ENCODE data around the gene MAML2.

The MAML2 gene

DNA sequence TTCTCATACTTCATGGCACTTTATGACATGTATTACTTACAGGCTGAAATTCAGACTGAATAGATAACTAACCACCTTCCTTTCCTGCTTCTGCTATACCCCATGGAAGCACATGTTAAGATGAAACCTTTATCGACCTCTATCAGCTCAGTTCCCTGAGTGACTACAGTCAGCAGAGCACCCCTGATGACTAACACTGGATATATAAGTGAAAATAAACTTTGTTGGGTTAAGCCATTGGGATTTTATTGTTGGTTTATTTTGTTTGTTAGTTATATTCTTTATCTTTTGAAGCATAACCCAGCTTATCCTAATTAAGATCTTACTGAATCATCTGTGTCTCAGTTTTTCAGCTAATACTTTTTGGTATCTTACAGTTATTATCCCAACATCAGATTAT is 23.0 kb upstream of the MAML2 start:
- H3K9me3 ChIP-seq (ENCODE audit: control insufficient read depth, low read length) = peaks cover 6% of the 10 kb centered on the region
- H3K4me3 ChIP-seq (ENCODE audit: extremely low read depth, insufficient read depth, low read length, poor library complexity, severe bottlenecking) = no peak overlapping the region
- H3K36me3 ChIP-seq (ENCODE audit: control insufficient read depth, insufficient read depth, low read length) = peaks cover 59% of the 10 kb centered on the region
- no peak overlapping the region for H3K27ac ChIP-seq (ENCODE audit: low read depth, low read length, severe bottlenecking)
- no CpG with 5 or more reads among the region's 1 CpG for WGBS, 2 experiments (ENCODE audit: insufficient coverage in 2 of 2)
- H3K4me1 ChIP-seq (ENCODE audit: control insufficient read depth, insufficient read depth, low read length, poor library complexity, severe bottlenecking) = no peaks in the 10 kb centered on the region

GRCh38 chr11:96365493-96365892 is 22.5 kb upstream of the MAML2 start:
- Histone ChIP-seq H3K4me1 (ENCODE audit: control insufficient read depth, insufficient read depth, low read length, poor library complexity, severe bottlenecking) (no peaks in the 10 kb centered on the region), H3K4me3 (ENCODE audit: extremely low read depth, insufficient read depth, low read length, poor library complexity, severe bottlenecking) (no peak overlapping the region), H3K27ac (ENCODE audit: low read depth, low read length, severe bottlenecking) (no peak overlapping the region), H3K36me3 (ENCODE audit: control insufficient read depth, insufficient read depth, low read length) (peaks cover 61% of the 10 kb centered on the region), H3K9me3 (ENCODE audit: control insufficient read depth, low read length) (peaks cover 6% of the 10 kb centered on the region)
- no CpG with 5 or more reads among the region's 1 CpG for WGBS, 2 experiments (ENCODE audit: insufficient coverage in 2 of 2)

- H3K27ac ChIP-seq (ENCODE audit: low read depth, low read length, severe bottlenecking) = no peak overlapping the region
- WGBS, 2 experiments (ENCODE audit: insufficient coverage in 2 of 2) = 95 to 100% methylated on average over 1 to 2 of the region's 2 CpGs
- no peaks in the 10 kb centered on the region for H3K4me1 ChIP-seq (ENCODE audit: control insufficient read depth, insufficient read depth, low read length, poor library complexity, severe bottlenecking)
- H3K36me3 ChIP-seq (ENCODE audit: control insufficient read depth, insufficient read depth, low read length) = peaks cover 50% of the 10 kb centered on the region
- H3K9me3 ChIP-seq (ENCODE audit: control insufficient read depth, low read length) = no peaks in the 10 kb centered on the region
- no peak overlapping the region for H3K4me3 ChIP-seq (ENCODE audit: extremely low read depth, insufficient read depth, low read length, poor library complexity, severe bottlenecking)
Observed at GRCh38 chr11:96361778-96362177, 18.8 kb upstream of the MAML2 start.

DNA sequence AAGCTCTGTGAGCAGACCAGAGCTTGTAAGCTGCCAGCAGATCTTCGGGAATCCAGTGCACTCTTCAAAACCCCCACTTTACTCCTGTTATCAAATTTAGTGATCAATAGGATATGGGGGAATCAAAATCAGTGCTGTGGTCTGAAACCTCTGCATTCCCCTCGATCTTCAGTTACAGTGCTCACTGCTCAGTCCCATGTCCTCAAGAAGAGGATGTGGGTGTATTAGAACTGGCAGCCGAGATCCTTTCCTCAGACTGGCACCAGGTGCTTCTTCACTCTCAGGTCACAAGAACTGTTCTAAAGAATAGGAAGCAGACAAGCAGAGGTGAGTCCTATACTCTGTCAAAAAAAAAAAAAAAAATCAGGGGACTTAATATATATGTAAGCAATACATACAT is 15.3 kb upstream of the MAML2 start:
- no peak overlapping the region for H3K4me3 ChIP-seq (ENCODE audit: extremely low read depth, insufficient read depth, low read length, poor library complexity, severe bottlenecking)
- WGBS, 2 experiments (ENCODE audit: insufficient coverage in 2 of 2) = 90% methylated on average over 2 of the region's 3 CpGs; no CpG with 5 or more reads in 1 of the 2 experiments

DNA sequence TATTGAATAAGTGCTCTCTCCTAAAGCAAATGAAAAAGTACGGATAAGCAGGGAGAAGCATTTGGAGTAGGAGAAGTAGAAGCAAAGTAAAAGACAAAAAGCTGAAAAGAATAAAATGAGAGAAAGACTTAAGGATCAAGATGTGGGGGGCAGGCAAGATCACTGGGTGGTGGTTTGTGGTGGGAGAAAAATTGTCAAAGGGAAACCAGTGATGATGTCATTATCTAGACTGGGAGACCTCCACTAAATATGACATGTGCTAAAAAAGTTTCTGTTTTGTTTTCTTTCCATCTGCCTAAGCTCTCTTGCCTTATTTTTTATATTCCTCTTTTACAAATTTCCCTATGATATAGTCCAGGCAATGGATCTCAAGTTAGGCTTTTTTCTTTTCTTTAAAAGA is 14.8 kb upstream of the MAML2 start:
- peaks cover 56% of the 10 kb centered on the region for H3K36me3 ChIP-seq (ENCODE audit: control insufficient read depth, insufficient read depth, low read length)
- no peak overlapping the region for H3K4me3 ChIP-seq (ENCODE audit: extremely low read depth, insufficient read depth, low read length, poor library complexity, severe bottlenecking)
- no peaks in the 10 kb centered on the region for H3K4me1 ChIP-seq (ENCODE audit: control insufficient read depth, insufficient read depth, low read length, poor library complexity, severe bottlenecking)
- no peak overlapping the region for H3K27ac ChIP-seq (ENCODE audit: low read depth, low read length, severe bottlenecking)
- H3K9me3 ChIP-seq (ENCODE audit: control insufficient read depth, low read length) = no peaks in the 10 kb centered on the region
- WGBS, 2 experiments (ENCODE audit: insufficient coverage in 2 of 2) = 100% methylated on average over 1 of the region's 1 CpG

More for the DNA sequence above, 15.3 kb upstream of the MAML2 start:
- H3K27ac ChIP-seq (ENCODE audit: low read depth, low read length, severe bottlenecking) = no peak overlapping the region
- H3K9me3 ChIP-seq (ENCODE audit: control insufficient read depth, low read length) = no peaks in the 10 kb centered on the region
- H3K36me3 ChIP-seq (ENCODE audit: control insufficient read depth, insufficient read depth, low read length) = peaks cover 57% of the 10 kb centered on the region
- H3K4me1 ChIP-seq (ENCODE audit: control insufficient read depth, insufficient read depth, low read length, poor library complexity, severe bottlenecking) = no peaks in the 10 kb centered on the region

- peaks cover 58% of the 10 kb centered on the region for H3K36me3 ChIP-seq (ENCODE audit: control insufficient read depth, insufficient read depth, low read length)
- no peaks in the 10 kb centered on the region for H3K9me3 ChIP-seq (ENCODE audit: control insufficient read depth, low read length)
- H3K27ac ChIP-seq (ENCODE audit: low read depth, low read length, severe bottlenecking) = no peak overlapping the region
- H3K4me1 ChIP-seq (ENCODE audit: control insufficient read depth, insufficient read depth, low read length, poor library complexity, severe bottlenecking) = no peaks in the 10 kb centered on the region
- H3K4me3 ChIP-seq (ENCODE audit: extremely low read depth, insufficient read depth, low read length, poor library complexity, severe bottlenecking) = no peak overlapping the region
- 88 to 100% methylated on average over 3 to 4 of the region's 4 CpGs for WGBS, 2 experiments (ENCODE audit: insufficient coverage in 2 of 2)
Observed at GRCh38 chr11:96356848-96357247, 13.9 kb upstream of the MAML2 start.

- Histone ChIP-seq H3K27ac (ENCODE audit: low read depth, low read length, severe bottlenecking) (peak overlapping the region; percentile 67), H3K4me1 (ENCODE audit: control insufficient read depth, insufficient read depth, low read length, poor library complexity, severe bottlenecking) (peaks cover 40% of the 10 kb centered on the region), H3K4me3 (ENCODE audit: extremely low read depth, insufficient read depth, low read length, poor library complexity, severe bottlenecking) (peak overlapping the region; percentile 79), H3K36me3 (ENCODE audit: control insufficient read depth, insufficient read depth, low read length) (peaks cover 25% of the 10 kb centered on the region), H3K9me3 (ENCODE audit: control insufficient read depth, low read length) (no peaks in the 10 kb centered on the region)
- 6% methylated on average over 9 of the region's 13 CpGs for WGBS, 2 experiments (ENCODE audit: insufficient coverage in 2 of 2)
Observed at GRCh38 chr11:96342014-96342960, 708 bp downstream of the MAML2 start.

GRCh38 chr11:96341211-96342013 is 1.6 kb downstream of the MAML2 start:
- Histone ChIP-seq H3K4me3 (ENCODE audit: extremely low read depth, insufficient read depth, low read length, poor library complexity, severe bottlenecking) (peak overlapping the region; percentile 79), H3K4me1 (ENCODE audit: control insufficient read depth, insufficient read depth, low read length, poor library complexity, severe bottlenecking) (peaks cover 44% of the 10 kb centered on the region), H3K27ac (ENCODE audit: low read depth, low read length, severe bottlenecking) (no peak overlapping the region), H3K36me3 (ENCODE audit: control insufficient read depth, insufficient read depth, low read length) (peaks cover 25% of the 10 kb centered on the region), H3K9me3 (ENCODE audit: control insufficient read depth, low read length) (no peaks in the 10 kb centered on the region)
- 72 to 88% methylated on average over 10 to 18 of the region's 26 CpGs for WGBS, 2 experiments (ENCODE audit: insufficient coverage in 2 of 2)

- no peaks in the 10 kb centered on the region for H3K9me3 ChIP-seq (ENCODE audit: control insufficient read depth, low read length)
- no peak overlapping the region for H3K27ac ChIP-seq (ENCODE audit: low read depth, low read length, severe bottlenecking)
- peaks cover 29% of the 10 kb centered on the region for H3K36me3 ChIP-seq (ENCODE audit: control insufficient read depth, insufficient read depth, low read length)
- peaks cover 44% of the 10 kb centered on the region for H3K4me1 ChIP-seq (ENCODE audit: control insufficient read depth, insufficient read depth, low read length, poor library complexity, severe bottlenecking)
- peak overlapping the region; percentile 79 for H3K4me3 ChIP-seq (ENCODE audit: extremely low read depth, insufficient read depth, low read length, poor library complexity, severe bottlenecking)
- 95 to 97% methylated on average over 4 of the region's 4 CpGs for WGBS, 2 experiments (ENCODE audit: insufficient coverage in 2 of 2)
Observed at GRCh38 chr11:96340555-96340885, 2.5 kb downstream of the MAML2 start.

DNA sequence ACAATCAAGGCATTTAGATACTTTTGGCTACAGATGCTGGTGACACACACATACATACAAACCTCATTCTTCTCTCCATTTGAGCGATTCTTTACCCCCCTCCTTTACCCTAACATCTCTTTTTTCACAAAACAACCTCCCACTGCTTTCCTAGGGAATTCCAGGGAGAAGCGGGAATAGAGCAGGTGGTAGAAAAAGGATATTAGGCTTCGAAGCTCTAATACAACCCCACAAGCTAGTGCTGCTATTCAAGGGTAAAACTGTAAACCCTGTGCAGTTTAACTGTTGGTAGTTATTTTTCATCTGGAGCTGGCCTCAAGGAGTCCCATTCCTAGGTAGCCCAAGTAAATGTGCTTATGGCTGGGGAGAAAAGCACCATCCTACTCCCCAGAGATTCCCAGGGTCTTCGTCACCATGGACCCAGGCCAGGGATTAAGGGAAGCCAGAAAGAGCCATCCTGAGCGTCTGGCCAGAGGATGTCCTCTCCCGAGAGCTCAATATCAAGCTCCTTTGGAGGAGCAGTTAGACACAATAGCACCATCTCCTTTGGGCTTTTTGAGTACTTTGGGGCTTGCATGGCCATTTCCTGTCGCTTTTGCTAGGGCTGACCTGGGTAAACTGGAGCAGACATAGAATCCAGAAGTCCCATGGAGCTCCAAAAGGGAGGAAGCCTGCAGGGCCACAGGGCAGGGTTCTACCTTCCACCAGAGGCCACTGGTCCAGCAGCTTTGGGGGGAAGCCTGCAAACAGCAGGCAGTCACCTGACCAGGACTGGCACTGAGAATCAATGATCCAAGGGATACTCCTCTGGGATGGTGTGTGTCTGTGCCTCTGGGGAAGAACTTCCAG is 3.1 kb downstream of the MAML2 start:
- H3K36me3 ChIP-seq (ENCODE audit: control insufficient read depth, insufficient read depth, low read length) = peaks cover 35% of the 10 kb centered on the region
- 95 to 100% methylated on average over 2 to 5 of the region's 7 CpGs for WGBS, 2 experiments (ENCODE audit: insufficient coverage in 2 of 2)
- H3K4me3 ChIP-seq (ENCODE audit: extremely low read depth, insufficient read depth, low read length, poor library complexity, severe bottlenecking) = peak overlapping the region; percentile 79
- H3K4me1 ChIP-seq (ENCODE audit: control insufficient read depth, insufficient read depth, low read length, poor library complexity, severe bottlenecking) = peaks cover 44% of the 10 kb centered on the region
- H3K9me3 ChIP-seq (ENCODE audit: control insufficient read depth, low read length) = no peaks in the 10 kb centered on the region
- H3K27ac ChIP-seq (ENCODE audit: low read depth, low read length, severe bottlenecking) = no peak overlapping the region

Data from mesodermal cell (in vitro differentiated cells).